GM18870 (cell line): Measurements from ENCODE around the gene GALNS.

ENCODE experiments used
- ATAC-seq: cut with Tn5 transposase; IDR thresholded peaks from one replicate; pipeline ENCODE4 v1.9.1; 2021; ENCODE audit warnings: moderate library complexity; ENCODE audit not compliant: unreplicated experiment

The GALNS gene

DNA sequence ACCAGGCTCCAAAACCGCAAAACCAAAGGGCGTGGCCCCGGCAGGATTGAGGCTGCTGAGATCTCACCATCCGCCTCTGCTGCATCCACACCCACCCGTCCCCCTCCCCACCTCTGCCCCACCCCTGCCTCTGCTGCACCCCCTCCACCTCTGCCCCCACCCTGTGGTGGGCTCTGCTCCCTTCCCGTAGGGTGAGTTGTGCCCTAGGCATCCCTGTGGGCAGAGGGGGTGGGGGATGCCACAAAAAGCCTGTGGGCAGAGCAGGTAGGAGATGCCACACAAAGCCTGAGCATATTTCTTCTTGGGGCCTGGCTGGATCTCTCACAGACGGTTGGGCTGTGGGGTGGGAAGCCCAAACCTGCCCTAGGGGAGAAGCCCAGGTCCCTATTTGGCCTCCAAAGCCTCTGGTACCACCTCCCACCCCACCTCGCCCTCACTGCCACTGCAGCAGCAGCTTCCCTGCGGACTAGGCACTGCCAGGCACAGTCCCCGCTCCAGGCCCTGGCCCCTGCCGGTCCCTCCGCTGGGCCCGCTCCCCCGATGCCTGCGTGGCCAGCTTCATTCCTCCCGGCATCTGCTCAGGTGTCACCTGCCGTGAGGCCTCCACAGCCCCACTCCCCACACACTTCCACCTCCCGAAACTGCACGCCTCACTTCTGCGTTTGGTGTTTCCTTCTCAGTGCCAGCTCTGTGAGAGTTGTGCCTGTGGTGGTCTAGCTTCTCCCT, 21.0 kb upstream of the GALNS start:
- ATAC-seq = no peak

DNA sequence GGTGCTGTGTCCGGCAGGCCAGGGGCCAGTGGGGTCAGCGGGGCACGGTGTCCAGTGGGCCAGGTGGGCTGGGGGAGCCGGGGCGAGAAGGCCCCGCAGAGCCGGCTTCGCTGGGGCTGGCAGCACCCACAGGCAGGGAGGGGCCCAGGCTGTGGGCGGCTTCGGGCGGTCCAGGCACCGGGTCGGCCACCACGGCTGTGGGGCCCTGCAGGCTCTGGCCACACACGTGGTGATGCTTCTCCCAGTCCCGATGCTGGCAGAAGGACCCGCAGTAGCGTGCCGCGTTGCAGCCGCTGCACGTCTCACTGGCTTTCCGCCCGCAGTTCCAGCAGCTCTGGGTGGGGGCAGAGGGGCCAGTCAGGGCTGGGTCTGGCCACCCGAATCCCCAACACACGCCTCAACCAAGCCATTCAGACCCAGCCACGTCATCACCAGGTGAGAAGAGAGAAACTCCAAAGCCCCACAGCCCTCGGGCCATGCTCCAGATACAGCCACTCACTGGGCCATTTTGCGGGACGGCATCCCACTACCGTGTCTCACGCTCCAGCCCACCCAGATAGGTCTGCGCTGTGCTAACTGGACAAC, 20.3 kb upstream of the GALNS start:
- no peak for ATAC-seq

DNA sequence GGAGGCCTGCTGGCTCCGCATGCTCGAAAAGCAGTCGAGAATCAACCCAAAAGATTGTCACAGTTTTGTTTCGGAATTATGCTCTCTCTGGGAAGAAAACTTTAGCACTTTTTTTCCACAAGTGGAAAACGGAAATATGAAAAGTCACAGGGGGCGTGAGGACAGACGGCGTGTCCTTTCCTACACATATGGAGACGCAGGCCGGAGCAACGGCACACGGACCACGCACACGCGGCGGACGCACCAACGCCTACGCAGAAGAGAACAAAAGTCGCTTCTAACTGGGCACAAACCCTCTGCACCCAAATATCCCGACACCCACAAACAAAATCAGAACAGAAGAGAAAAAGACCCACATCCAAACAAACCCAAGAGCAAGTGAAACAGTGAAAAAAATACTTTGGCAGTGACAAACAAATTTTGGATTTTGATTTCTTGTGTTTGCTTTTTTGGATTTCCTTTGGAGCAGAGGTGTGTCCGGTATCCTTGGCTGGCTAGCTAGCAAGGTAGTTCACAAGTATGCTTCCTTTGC, 19.0 kb upstream of the GALNS start:
- ATAC-seq = no peak

DNA sequence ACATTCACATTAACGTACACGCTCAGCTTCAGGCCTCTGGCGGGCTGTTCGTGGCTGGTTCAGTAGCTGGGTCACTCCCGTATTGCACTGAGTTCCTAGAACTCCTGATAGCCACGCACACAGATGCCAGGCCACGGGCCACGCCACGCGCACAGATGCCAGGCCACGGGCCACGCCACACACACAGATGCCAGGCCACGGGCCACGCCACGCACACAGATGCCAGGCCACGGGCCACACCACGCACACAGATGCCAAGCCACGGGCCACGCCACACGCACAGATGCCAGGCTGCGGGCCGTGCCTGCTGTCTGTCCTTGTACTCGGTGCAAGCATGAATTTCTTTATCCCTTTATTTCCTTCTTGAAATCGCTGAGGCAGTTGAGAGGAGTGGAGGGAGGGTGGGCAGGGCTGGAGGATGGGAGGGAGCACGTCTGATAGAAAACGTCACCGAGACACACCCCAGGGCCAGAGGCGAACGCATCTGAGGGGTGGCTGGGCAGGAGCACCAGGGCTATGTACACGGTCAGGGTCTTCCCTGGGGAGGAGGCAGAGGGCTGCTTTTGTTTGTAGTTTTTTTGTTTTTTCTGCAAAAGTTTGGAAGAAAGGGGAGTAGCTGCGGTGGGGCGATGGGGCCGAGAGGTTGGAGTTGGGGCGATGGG, 18.3 kb upstream of the GALNS start:
- no peak for ATAC-seq

DNA sequence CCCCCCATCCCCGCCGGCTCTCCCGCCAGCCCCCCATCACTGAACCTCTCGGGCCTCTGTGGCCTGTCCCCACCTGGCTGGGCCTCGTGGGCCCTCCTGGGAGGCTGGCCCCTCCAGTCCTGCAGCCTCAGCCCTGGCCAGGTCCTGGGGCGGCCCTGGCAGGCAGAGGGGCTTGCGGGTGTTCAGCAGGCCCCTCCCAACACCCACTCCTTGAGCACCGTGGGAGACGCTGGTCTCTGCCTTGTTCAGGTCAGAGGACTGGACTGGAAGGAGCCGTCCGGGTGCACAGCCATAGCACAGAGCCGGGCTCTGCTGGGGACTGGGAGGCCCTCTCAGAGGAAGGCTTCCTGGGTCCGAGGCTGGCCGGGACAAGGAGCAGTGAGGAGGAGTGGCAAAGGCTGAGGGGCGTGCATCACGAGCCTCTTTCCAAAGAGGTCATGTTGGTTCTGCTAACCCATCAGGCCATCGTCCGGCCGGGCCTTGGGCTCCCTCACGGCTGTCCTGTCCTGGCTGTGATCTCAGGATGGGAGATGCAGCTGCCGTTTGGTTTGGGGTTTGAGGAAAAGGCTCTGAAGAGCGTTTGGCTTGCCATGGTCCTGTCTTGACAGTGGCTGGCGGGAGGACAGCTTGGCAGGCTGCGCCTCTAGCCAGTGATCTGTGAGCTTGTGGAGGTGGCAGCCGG, 16.0 kb upstream of the GALNS start:
- no peak for ATAC-seq

DNA sequence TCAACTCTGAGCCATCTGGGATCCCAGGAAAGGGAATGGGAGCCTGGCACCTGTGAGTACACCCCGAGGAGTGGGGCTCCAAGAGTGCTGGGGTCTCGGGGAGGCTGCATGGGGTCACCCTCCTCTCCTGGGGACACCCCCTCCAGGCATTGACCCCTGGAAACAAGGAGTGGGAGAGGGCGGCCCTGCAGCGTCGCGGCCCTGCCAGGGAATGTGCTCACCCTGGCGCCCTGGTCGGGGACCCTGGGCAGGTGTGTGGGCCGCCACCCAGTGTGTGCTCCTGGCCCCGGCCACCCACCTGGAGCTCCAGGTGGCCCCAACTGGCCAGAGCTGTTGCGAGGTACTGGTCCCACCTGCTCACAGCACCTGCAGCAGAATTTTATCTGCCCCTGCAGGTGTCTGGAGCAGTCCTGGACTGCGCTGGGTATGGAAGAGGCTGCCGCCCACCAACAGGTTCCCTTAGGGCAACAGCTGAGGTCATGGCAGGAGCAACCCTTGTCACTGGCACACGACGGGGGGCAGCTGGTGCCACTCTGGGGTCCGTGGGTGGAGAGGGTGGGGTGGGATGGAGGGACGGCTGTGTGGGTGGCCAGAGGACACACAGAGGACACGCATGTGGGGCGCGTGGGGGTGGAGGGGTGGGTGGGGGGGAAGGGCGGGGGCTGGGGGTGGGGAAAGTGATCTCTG, 15.1 kb upstream of the GALNS start:
- no peak for ATAC-seq

DNA sequence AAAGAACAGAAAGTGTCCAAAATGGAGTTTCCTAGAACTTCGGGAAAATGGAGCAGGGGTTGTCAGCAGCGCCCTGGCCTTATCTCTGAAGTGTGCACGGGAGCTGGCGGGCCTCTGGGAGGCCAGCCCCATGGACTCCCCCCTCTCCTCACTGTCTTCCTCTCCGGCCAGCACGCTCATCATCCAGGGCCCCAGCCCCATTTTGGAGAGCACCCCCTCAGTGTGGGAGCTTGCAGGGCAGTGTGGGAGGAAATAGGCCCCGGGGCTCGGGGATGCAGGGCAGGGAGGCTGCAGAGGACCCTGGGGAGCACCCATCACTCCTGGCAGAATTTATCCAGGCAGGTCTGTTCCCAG, 14.6 kb upstream of the GALNS start:
- ATAC-seq = no peak

DNA sequence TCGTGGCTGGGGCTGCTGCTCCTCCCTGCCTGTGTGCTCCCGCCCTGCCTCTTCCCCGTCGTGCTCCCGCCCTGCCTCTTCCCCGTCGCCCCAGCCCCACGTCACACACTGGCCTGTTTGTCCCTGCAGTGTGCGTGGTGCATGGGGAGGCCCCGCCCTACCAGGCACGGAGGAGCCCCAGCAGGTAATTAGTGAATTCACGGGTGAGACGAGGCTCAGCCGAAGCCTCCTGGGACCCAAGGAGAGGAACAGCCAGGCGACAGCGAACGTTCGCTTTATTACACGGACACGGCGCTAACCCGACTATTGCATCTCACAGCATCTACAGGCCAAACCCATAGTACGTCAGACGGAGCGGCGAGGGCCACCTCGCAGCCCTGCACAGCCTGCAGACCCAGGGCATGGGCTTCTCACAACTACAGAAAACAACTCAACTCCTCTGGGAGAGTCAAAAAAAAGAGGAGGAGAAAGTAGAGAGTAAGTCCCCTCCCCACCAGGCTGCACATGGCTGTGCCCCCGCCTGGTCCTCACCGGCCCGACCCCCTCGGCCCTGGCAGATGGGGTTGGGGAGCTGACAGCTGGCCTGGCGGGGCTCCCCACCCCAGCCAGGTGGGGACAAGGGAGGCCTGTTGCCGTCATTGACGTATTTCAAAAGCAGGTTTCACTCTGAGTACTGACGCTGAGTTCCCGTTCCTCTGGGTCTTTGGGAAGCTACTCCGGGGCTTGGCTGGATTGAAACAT, 14.0 kb upstream of the GALNS start:
- ATAC-seq = no peak

DNA sequence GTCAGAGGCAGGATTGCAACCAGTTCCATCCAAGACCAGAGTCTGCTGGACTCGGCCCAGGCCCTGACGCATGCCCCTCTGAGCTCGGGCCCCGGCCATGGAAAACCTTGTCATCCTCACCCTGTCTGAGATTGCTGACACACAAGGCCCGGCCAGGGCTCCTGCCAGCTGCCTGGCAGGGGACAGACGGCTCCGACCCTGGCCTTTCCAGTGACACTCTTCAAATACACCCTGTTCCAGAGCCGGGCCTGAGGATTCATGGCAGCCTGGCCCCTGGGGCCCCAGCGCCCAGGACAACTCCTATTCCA, 12.9 kb upstream of the GALNS start:
- no peak for ATAC-seq

DNA sequence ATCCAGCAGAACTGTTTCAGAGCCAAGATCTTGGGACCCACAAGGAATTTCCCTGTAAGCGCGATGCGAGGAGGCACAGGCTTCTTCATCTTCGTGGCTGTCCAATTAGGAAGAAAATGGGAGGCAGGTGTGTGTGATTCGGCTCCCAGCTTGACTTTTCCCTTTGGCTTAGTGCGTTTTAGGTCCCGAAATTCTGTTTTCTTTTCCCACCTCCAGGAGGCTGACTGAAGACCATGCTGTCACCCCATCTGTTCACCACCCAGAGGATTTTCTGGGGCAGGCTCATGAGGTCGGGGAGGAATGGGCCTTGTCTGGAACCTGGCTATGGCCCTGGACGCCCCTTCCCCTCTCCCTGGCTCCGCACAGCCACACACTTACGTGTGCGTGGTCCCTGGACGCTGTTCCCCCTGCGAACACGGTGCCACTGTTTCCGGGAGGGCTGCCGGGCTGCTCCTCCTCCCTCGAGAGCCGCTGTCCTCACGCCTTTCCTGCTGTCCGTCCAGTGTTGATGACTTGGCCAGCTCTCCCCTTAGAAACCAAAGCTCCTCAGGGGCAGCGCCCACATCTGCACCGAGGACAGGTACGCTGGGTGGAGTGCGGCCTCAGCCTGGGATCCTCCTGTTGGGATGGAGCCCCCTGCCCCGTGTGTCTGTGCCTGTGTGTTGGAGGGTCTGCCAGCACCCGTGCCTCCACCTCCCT, 12.4 kb upstream of the GALNS start:
- ATAC-seq = no peak

DNA sequence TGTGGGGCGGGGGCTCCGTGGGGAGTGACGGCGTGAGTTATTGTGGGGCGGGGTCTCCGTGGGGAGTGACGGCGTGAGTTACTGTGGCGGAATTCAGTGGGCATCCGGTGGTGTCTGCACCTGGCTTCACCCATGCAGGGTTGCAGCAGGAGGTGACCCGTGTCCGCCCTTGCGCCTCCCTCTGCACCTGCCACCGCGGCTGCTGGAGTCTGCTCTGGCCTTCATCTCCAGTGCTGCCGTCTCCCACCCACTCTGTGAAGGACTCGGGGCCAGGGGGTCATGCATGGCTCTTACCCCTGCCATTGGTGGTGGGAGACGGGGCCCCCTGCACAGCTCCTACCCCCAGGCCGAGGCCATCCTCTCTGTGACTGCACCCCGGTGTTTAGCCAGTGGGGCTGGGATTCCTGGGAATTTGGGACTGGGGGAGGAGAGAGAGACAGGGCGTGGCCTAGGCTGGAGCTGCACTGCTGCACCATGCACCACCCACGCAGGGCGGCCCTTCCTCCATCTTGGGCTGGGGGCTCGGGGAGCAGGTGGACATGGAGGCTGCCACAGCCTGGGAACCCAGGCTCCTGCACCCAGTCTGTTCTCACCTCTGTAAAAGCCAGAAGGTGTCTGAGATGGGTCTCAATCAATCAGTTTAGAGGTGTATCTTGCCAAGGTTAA, 11.0 kb upstream of the GALNS start:
- no peak for ATAC-seq

DNA sequence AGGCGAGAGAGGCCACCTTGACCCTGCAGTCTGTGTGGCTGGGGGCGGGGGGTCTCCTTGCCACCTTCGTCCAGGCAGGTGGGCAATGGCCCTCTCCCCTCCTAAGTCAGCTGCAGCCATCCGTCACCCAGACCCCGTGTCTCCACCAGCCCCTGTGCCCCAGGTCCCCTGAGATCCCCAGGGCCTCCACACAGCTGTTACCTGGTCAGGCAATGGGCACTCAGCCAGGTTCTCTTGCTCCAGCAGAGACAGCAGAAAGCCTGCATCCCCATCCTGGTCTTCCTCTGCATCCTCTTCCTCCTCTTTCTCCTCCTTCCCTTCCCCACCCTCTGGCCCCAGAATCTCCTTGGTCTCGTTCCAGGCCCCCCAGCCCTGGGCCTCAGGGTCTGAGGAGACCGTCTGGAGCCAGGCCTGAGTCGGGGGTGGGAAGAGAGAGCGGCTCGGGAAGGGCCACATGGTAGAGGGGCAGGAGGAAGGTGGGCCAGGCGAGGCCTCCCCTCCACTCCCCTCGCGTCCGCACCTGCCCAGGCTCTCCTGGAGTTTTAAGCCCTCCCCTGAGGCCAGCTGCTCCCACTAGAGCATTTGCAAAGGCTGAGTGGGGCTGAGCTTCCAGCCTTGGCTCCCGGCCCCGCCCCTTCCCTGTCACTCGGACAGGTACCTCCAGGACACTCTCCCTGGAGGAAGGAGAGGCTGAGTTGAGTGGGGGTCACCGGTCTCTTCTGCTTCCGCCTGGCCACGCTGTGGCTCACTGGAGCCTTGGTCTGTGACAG, 9.6 kb upstream of the GALNS start, which contains the start of gene PABPN1L:
PABPN1L (minus strand) TSS at position 510 of the 770 bp plus-strand sequence; CDS start at position 456, 54 bp downstream.
- ATAC-seq = no peak

DNA sequence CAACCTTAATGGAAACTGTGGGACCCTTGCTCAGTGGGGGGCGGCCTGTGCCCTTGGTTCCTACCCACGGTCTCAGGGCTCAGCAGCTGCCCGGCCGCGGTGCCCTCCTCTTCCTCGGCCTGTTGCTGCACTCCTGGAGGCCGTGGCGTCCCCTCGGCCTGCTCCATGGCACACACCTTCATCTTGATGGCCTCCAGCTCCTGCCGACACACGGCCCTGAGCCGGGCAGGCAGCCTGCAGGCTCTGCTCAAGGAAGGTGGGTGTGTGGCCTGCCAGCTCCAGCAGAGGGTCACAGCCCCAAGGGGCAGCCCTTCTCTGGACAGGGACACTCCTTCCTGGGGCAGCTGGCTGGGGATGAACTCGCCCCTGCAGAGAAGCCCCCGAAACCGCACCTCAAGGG, 9.0 kb upstream of the GALNS start:
- ATAC-seq = no peak

DNA sequence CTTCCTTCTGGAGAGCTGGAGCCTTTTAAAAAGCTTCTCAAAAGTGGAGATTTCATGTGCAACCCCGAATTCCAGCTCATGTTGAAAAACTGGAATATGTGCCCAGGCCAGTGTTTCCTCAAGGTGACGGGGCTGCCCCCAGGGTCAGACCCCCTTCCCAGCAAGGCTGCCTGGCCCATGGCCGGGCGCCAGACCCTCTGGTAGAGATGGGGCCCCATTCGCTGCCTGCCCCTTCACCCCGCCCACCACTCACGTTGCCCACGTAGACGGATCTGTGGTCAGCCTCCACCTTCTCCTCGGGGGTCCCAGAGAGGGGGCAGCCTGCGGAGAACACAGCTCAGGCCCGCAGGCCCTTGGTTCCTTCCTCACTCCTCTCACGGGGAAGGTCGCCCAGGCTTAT, 8.6 kb upstream of the GALNS start:
- no peak for ATAC-seq

DNA sequence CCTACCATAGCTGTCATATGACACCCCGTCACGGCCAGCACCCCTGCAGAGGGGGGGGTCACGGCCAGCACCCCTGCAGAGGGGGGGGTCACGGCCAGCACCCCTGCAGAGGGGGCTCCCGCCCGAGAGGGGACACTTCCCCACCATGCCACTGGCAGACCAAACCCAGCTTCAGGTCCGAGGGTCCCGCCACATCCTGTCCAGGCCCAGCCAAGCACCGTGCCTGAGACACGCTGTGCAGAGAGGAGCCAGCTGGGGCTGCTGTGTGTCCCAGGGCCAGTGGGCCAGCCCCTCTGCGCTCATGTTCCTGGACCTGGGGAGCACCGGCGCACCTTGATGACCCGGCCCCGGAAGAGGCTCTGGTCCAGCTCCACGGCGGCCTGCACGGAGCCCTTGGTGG, 7.8 kb upstream of the GALNS start:
- no peak for ATAC-seq

DNA sequence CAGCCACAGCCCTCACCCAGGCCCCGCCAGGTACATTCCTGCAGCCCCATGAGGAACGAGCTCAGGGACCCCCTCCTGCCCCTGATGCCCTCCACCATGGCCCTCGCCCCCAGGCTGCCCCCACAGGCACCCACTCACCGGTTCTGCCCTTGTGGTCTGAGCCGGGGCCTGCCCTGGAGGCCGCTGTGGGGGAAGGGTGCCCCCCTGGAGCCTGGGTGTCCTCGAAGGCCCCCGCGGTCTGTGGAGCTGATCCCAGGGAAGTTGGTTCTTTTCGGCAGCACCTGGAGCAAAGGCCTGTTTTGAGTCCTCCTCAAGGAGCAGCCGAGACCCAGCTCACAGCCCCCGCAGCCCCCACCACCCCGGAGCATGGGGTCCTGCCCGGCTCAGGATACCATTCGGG, 7.4 kb upstream of the GALNS start:
- ATAC-seq = no peak

DNA sequence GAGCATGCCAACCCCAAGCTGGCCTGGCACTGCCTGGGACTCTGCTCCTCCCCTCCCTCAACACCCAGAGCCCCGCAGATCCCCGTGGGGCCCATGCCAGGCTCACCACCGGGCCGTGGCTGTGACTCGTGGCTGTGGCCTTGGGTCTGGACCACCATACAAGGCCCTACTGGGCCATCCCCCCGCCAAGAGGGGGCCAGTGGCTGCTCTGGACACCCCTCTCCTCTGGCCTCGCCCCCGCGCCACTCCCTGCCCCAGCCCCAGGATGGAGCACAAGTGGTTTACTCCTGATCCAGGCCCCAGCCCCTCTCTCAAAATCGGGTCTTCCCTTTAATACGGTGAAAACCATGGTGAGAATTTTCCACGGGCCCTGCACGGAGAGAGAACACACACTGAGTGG, 6.7 kb upstream of the GALNS start:
- no peak for ATAC-seq

DNA sequence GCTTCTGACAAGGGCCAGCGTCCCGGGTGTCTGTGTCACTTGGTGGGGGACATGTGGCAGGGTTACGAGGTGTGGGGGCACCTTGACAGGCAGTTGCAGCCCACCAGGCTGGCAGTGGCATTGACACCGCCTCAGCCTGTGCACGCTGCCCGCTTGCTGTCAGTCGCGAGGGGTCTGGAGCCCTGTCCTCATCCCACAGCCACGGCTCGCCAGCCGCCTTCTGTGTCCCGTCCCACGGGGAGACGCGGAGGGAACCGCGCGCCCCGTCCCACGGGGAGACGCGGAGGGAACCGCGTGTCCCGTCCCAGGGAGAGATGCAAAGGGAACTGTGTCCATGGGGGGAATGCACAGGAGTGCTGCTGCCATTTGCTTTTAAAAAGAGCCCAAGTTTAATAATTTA, 6.2 kb upstream of the GALNS start:
- no peak for ATAC-seq

DNA sequence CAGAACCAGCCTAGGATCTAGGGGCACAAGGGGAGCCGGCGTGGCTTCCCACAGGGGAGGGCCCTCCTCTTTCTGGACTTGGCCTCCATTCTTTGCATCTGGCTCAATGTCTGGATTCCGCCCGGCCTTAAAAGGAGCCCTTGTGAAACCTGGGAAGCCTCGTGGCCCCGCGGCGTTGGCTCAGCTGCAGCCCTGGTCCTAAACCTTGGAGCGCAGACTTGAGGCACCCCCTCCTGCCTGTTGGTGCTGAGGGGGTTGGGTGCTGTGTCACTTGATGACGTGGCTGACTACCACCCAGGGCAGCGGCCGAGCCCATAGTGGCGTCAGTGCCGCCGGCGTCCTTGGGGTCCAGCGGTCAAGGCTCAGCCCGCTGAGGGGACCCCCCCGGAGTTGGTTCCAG, 4.6 kb upstream of the GALNS start:
- ATAC-seq = no peak
